ENCODE results near the gene CKM.

DNA sequence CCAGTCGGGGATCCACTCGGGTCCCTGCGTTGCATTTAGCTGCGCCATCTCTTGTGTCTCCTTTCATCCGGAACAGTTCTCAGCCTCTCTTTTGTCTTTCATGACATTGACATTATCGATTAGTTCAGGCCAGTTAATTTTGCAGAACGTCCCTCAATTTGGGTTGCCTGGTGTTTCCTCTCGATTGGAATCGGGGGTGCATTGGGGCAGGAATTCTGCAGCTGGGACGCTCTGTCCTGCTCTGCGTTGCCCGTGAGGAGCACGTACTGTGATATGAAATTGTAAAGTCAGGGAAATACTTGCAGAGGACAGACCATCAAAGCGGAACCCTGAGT is 49.2 kb downstream of the CKM start:
- TF ChIP-seq POLR2A (IDR thresholded peaks at IDR 0.05) (no peak), CTCF (IDR thresholded peaks at IDR 0.05) (no peak)
